Body of pancreas (tissue), 4 donors: ENCODE measurements around the gene MLXIP. TPM values are rescaled to one million over a fixed set of nuclear protein-coding genes. Genes with fewer than 3 reads are reported as not detected.

Experiments
- ATAC-seq: fragments of 150-250 bp; one replicate; pipeline ENCODE4 v1.9.1; 2016
- DNase-seq, 4 donors: peaks; one replicate each; pipeline ENCODE4 v3.0.0-alpha.2; 2019
- H3K27ac ChIP-seq, 4 donors: fragments of 200-600 bp; sonication (generic); 1 replicate in 3 of 4; 2 replicates in 1 of 4; pipeline versions ENCODE4 v1.5.1 to v1.6.1; 2016 to 2019; ENCODE audit warnings: mild to moderate bottlenecking in 1 of 4, mixed read lengths in 1 of 4, moderate library complexity in 1 of 4
- H3K27me3 ChIP-seq, 2 donors: fragments of 200-600 bp; sonication (generic); one replicate each; pipeline ENCODE4 v1.6.0; 2016; ENCODE audit warnings: mild to moderate bottlenecking in 1 of 2
- H3K36me3 ChIP-seq, 2 donors: fragments of 200-600 bp; sonication (generic); replicated peaks in 1 of 2; 2 replicates each; pipeline ENCODE4 v1.5.1; 2016; ENCODE audit warnings: low read depth in 2 of 2; ENCODE audit not compliant: insufficient read depth in 1 of 2
- H3K4me1 ChIP-seq: fragments of 200-600 bp; sonication (generic); one replicate; pipeline ENCODE4 v1.6.0; 2016
- H3K4me3 ChIP-seq, 2 donors: fragments of 200-600 bp; sonication (generic); 1 replicate in 1 of 2; 2 replicates in 1 of 2; pipeline ENCODE4 v1.5.1; 2016 to 2019
- H3K9me3 ChIP-seq, 3 donors: fragments of 200-600 bp; sonication (generic); 1 replicate in 2 of 3; 2 replicates in 1 of 3; pipeline ENCODE4 v1.5.1; 2016
- CTCF ChIP-seq, 7 experiments: fragments of 450-650 bp in 4 of 7; fragments of 200-600 bp in 3 of 7; sonication (generic) in 3 of 7; IDR thresholded peaks; one replicate each; pipeline ENCODE4 v1.5.1; 2016 to 2019; ENCODE audit warnings: antibody characterized with exemption in 7 of 7
- POLR2A ChIP-seq, 3 donors: fragments of 450-650 bp; IDR thresholded peaks; one replicate each; pipeline ENCODE4 v1.6.1; 2016; ENCODE audit warnings: antibody characterized with exemption in 3 of 3, mild to moderate bottlenecking in 2 of 3
- WGBS, 2 donors: methylation state at CpG; one replicate each; pipeline ENCODE4 v1.1.5; 2017; 5-methylcytosine and 5-hydroxymethylcytosine counted together
- intact Hi-C: fragments of 100-400 bp; cut with DNase I; formaldehyde crosslinking; loops from one replicate; pipeline ENCODE4 v1.15.1; 2023
- total RNA-seq, 2 donors: library from RNA; depleted of rRNA; stranded (reverse); fragments of >200 nt; gene quantifications; one replicate each; pipeline ENCODE4 v1.1.0, GENCODE V29; 2016

Gene MLXIP
- total RNA-seq, 2 donors from 2014 or later = 43.6 to 84.0 TPM

- Histone ChIP-seq H3K4me1 (peaks cover 82% of the 10 kb centered on the region), H3K27ac (no peak overlapping the region), H3K27me3 (no peaks in the 10 kb centered on the region), H3K4me3 (no peak overlapping the region), H3K36me3 (peaks cover 0 to 5% of the 10 kb centered on the region in 2 donors), H3K9me3 (no peaks in the 10 kb centered on the region)
- no peak for TF ChIP-seq CTCF (IDR thresholded peaks at IDR 0.05)
- no peak for TF ChIP-seq POLR2A (IDR thresholded peaks at IDR 0.05)
- no peak for DNase-seq
- 69 to 83% methylated on average over 5 of the region's 5 CpGs for WGBS, 2 donors
- intact Hi-C loops = no loop called here
- ATAC-seq = no peak
Measured at GRCh38 chr12:122085591-122085990, 7.0 kb downstream of the MLXIP start.

DNA sequence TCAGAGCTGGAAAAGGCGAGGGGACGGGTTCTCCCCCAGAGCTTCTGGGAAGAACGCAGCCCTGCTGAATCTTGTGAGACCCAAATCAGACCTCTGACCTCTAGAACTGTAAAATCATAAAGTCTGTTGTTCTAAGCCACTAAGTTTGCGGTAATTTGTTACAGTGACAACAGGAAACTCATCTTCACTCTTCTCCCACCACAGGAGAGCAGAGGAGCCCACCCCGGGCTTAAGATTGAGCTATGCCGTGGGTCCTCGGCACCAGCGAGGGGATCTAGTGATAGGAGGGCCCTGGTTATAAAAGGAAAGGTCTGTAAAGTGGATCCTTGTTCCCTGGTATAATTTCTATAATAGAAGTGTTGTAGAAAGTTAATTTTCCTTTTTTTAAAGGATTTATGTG lies 7.6 kb downstream of the MLXIP start:
- no peaks in the 10 kb centered on the region for H3K9me3 ChIP-seq
- intact Hi-C loops = no loop called here
- ATAC-seq (no peak), DNase-seq (peak in 1 of 4 donors; percentile 3)
- peaks cover 85% of the 10 kb centered on the region for H3K4me1 ChIP-seq
- TF ChIP-seq POLR2A (IDR thresholded peaks at IDR 0.05) = no peak
- no peak for TF ChIP-seq CTCF (IDR thresholded peaks at IDR 0.05)
- no peaks in the 10 kb centered on the region for H3K27me3 ChIP-seq
- H3K36me3 ChIP-seq = peaks cover 0 to 5% of the 10 kb centered on the region in 2 donors
- H3K4me3 ChIP-seq = no peak overlapping the region
- H3K27ac ChIP-seq = peak overlapping the region in 1 of 4 donors; percentile 51
- 87 to 92% methylated on average over 8 of the region's 8 CpGs for WGBS, 2 donors

- ATAC-seq (no peak), DNase-seq (peak in 1 of 4 donors; percentile 10)
- intact Hi-C loops = no loop called here
- Histone ChIP-seq H3K4me3 (no peak overlapping the region), H3K27ac (peak overlapping the region in 3 of 4 donors; percentile 5 to 51 (median 18)), H3K36me3 (peaks cover 0 to 5% of the 10 kb centered on the region in 2 donors), H3K27me3 (no peaks in the 10 kb centered on the region), H3K4me1 (peaks cover 85% of the 10 kb centered on the region), H3K9me3 (no peaks in the 10 kb centered on the region)
- 79% methylated on average over 9 to 18 of the region's 18 CpGs for WGBS, 2 donors
- TF ChIP-seq POLR2A (IDR thresholded peaks at IDR 0.05) = no peak
- no peak for TF ChIP-seq CTCF (IDR thresholded peaks at IDR 0.05)
Measured at GRCh38 chr12:122086641-122087285, 8.2 kb downstream of the MLXIP start.

- WGBS, 2 donors = 71 to 75% methylated on average over 12 to 16 of the region's 17 CpGs
- Histone ChIP-seq H3K9me3 (no peaks in the 10 kb centered on the region), H3K27ac (peak overlapping the region in 3 of 4 donors; percentile 5 to 51 (median 15)), H3K4me3 (no peak overlapping the region), H3K27me3 (no peaks in the 10 kb centered on the region), H3K4me1 (peaks cover 85% of the 10 kb centered on the region), H3K36me3 (peaks cover 0 to 5% of the 10 kb centered on the region in 2 donors)
- TF ChIP-seq POLR2A (IDR thresholded peaks at IDR 0.05) = no peak
- intact Hi-C loops = no loop called here
- DNase-seq (peak in 1 of 4 donors; percentile 18), ATAC-seq (no peak)
Measured at GRCh38 chr12:122087431-122088178, 9.0 kb downstream of the MLXIP start.

- intact Hi-C loops = no loop called here
Measured at GRCh38 chr12:122088179-122088810, 9.7 kb downstream of the MLXIP start.

More at GRCh38 chr12:122088179-122088810, 9.7 kb downstream of the MLXIP start:
- peaks cover 85% of the 10 kb centered on the region for H3K4me1 ChIP-seq
- peak overlapping the region in 3 of 4 donors; percentile 15 to 51 (median 22) for H3K27ac ChIP-seq
- ATAC-seq (no peak), DNase-seq (peak in 2 of 4 donors; percentile 5 to 10)
- WGBS, 2 donors = 63 to 75% methylated on average over 9 of the region's 9 CpGs
- TF ChIP-seq CTCF (IDR thresholded peaks at IDR 0.05) (no peak), POLR2A (IDR thresholded peaks at IDR 0.05) (no peak)
- H3K36me3 ChIP-seq = peaks cover 0 to 5% of the 10 kb centered on the region in 2 donors
- H3K9me3 ChIP-seq = no peaks in the 10 kb centered on the region
- H3K4me3 ChIP-seq = no peak overlapping the region
- no peaks in the 10 kb centered on the region for H3K27me3 ChIP-seq
